GM12878 (cell line): Measurements from ENCODE around the gene ZNF333. TPM values are rescaled to one million over a fixed set of nuclear protein-coding genes. Genes with fewer than 3 reads are reported as not detected.

Source experiments
- BRCA1 ChIP-seq: IDR thresholded peaks from 2 replicates; pipeline ENCODE4 v1.6.1; 2011; ENCODE audit warnings: low read depth, low read length, improper control_type of control experiment
- FOS ChIP-seq: IDR thresholded peaks from 3 replicates; pipeline ENCODE4 v1.6.1; 2011; ENCODE audit warnings: borderline replicate concordance; ENCODE audit not compliant: insufficient read length; ENCODE audit errors: extremely low read depth
- NFXL1 ChIP-seq: fragments of 450-650 bp; IDR thresholded peaks from 2 replicates; pipeline ENCODE4 v1.6.1; 2017; ENCODE audit warnings: antibody characterized with exemption, mild to moderate bottlenecking, borderline replicate concordance
- NFYA ChIP-seq: IDR thresholded peaks from 2 replicates; pipeline ENCODE4 v1.6.1; 2011; ENCODE audit warnings: low read depth, mild to moderate bottlenecking, low read length, improper control_type of control experiment, borderline replicate concordance
- PAX8 ChIP-seq: fragments of 450-650 bp; IDR thresholded peaks from 2 replicates; pipeline ENCODE4 v1.6.1; 2017; ENCODE audit warnings: mild to moderate bottlenecking, moderate library complexity
- SREBF2 ChIP-seq: IDR thresholded peaks from 2 replicates; pipeline ENCODE4 v1.6.1; 2012; ENCODE audit warnings: mild to moderate bottlenecking, low read length
- YY1 ChIP-seq: IDR thresholded peaks from 2 replicates; pipeline ENCODE4 v1.6.1; 2011; ENCODE audit warnings: low read depth, mild to moderate bottlenecking, low read length
- polyA plus RNA-seq, 11 experiments: library from polyadenylated mRNA; depleted of rRNA in 4 of 11; unstranded in 6 of 11; stranded (reverse) in 5 of 11; fragments of >200 nt; fragmentation: Nextera tagmentation in 4 of 11; fragmentation: Illumina TruSeq in 1 of 11; extraction: Ambion mirVana in 4 of 11; extraction: Trizol in 1 of 11; gene quantifications; 1 replicate in 1 of 11; 2 replicates in 10 of 11; pipeline versions ENCODE4 v1.2.1 to v1.2.3, GENCODE V29; 2011 to 2016; ENCODE audit warnings: inconsistent platforms in 2 of 11, missing spikeins in 2 of 11, low read depth in 1 of 11
- total RNA-seq, 4 experiments: library from RNA; depleted of rRNA in 3 of 4; stranded (reverse); fragments of >200 nt in 3 of 4; fragmentation: Illumina TruSeq in 1 of 4; extraction: Trizol in 1 of 4; gene quantifications; 2 replicates each; pipeline versions ENCODE4 v1.2.1 to v1.2.3, GENCODE V29; 2013 to 2021
- TF ChIP-seq, protein P1 (sequence below): fragments of 450-650 bp; IDR thresholded peaks from 2 replicates; pipeline ENCODE4 v1.6.1; 2014; ENCODE audit warnings: mild to moderate bottlenecking
- TF ChIP-seq, protein P2 (sequence below): fragments of 450-650 bp; IDR thresholded peaks from 2 replicates; pipeline ENCODE4 v1.6.1; 2017; ENCODE audit warnings: mild to moderate bottlenecking, low read depth, inconsistent platforms; ENCODE audit not compliant: poor library complexity, severe bottlenecking
- TF ChIP-seq, protein P3 (sequence below): IDR thresholded peaks from 2 replicates; pipeline ENCODE4 v1.6.1; 2011; ENCODE audit warnings: borderline replicate concordance, low read depth, mild to moderate bottlenecking, moderate library complexity, low read length; ENCODE audit not compliant: insufficient read depth, poor library complexity, severe bottlenecking
- TF ChIP-seq, protein P4 (sequence below): IDR thresholded peaks from 2 replicates; pipeline ENCODE4 v1.6.1; 2012; ENCODE audit warnings: low read depth, low read length, improper control_type of control experiment

The ZNF333 gene
- total and polyA plus RNA-seq, 10 of the 15 experiments (the other 5 are each of a cell fraction or from before 2014, with no cell fraction given): 2.3 to 14.1 (median 5.7) TPM

DNA sequence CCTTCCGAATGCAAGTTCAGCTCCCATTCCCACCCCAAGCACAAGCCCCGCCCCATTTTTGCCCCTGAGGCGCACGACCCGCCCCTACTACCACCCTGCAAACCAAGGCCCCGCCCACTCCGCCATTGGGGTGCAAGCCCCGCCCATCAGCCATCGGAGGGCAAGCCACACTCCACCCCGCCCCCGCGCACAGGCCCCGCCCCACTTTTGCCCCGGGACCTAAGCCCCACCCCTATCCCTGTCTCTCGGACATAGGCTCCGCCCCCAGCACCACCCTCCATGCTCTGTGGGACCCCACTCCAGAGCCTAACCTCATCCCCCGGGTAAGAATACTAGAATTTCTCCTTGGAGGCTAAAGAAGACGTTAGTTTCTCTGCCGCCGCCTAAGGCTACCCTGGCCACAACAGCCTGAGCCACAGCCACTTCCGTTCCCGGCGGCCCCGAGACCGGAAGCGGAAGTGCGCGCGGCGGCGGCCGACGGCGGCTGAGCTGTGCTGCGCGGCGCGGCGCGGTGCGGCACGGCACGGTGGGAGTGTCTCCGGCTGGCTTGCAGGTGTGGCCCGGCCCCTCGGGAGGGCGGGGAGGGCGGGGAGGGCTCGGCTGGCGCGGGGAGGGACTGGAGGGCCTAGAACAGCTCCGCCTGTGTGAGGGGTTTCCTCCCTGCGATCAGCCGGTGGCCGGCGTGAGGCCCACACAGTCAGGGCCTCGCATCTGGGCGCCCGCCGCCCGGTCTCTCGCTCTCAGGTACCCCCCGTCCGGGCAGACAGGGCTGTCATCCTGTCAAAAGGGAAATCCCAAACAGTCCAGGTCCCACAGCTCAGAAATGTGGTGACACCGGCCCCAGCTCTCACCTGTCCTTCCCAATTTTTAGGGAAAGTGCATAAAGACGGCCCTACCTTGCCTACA lies at the start of gene ZNF333 (continued):
- TF ChIP-seq, protein P1, sequence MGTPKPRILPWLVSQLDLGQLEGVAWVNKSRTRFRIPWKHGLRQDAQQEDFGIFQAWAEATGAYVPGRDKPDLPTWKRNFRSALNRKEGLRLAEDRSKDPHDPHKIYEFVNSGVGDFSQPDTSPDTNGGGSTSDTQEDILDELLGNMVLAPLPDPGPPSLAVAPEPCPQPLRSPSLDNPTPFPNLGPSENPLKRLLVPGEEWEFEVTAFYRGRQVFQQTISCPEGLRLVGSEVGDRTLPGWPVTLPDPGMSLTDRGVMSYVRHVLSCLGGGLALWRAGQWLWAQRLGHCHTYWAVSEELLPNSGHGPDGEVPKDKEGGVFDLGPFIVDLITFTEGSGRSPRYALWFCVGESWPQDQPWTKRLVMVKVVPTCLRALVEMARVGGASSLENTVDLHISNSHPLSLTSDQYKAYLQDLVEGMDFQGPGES: no peak
- TF ChIP-seq PAX8 (no peak), YY1 (peak; percentile 83), NFYA (no peak), BRCA1 (no peak), NFXL1 (no peak), SREBF2 (no peak), FOS (no peak)
- TF ChIP-seq, protein P2, sequence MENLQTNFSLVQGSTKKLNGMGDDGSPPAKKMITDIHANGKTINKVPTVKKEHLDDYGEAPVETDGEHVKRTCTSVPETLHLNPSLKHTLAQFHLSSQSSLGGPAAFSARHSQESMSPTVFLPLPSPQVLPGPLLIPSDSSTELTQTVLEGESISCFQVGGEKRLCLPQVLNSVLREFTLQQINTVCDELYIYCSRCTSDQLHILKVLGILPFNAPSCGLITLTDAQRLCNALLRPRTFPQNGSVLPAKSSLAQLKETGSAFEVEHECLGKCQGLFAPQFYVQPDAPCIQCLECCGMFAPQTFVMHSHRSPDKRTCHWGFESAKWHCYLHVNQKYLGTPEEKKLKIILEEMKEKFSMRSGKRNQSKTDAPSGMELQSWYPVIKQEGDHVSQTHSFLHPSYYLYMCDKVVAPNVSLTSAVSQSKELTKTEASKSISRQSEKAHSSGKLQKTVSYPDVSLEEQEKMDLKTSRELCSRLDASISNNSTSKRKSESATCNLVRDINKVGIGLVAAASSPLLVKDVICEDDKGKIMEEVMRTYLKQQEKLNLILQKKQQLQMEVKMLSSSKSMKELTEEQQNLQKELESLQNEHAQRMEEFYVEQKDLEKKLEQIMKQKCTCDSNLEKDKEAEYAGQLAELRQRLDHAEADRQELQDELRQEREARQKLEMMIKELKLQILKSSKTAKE: no peak
- TF ChIP-seq, protein P3, sequence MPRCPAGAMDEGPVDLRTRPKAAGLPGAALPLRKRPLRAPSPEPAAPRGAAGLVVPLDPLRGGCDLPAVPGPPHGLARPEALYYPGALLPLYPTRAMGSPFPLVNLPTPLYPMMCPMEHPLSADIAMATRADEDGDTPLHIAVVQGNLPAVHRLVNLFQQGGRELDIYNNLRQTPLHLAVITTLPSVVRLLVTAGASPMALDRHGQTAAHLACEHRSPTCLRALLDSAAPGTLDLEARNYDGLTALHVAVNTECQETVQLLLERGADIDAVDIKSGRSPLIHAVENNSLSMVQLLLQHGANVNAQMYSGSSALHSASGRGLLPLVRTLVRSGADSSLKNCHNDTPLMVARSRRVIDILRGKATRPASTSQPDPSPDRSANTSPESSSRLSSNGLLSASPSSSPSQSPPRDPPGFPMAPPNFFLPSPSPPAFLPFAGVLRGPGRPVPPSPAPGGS: peak; percentile 23
- TF ChIP-seq, protein P4, sequence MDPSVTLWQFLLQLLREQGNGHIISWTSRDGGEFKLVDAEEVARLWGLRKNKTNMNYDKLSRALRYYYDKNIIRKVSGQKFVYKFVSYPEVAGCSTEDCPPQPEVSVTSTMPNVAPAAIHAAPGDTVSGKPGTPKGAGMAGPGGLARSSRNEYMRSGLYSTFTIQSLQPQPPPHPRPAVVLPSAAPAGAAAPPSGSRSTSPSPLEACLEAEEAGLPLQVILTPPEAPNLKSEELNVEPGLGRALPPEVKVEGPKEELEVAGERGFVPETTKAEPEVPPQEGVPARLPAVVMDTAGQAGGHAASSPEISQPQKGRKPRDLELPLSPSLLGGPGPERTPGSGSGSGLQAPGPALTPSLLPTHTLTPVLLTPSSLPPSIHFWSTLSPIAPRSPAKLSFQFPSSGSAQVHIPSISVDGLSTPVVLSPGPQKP: peak; percentile 94
